GM12878 (cell line): ENCODE measurements around the gene USP25. TPM values are rescaled to one million over a fixed set of nuclear protein-coding genes. Genes with fewer than 3 reads are reported as not detected.

ENCODE experiments used
- ATAC-seq: fragments of 200-7000 bp; cut with Tn5 transposase; 3 replicates; pipeline ENCODE4 v1.9.1; 2020; ENCODE audit warnings: mild to moderate bottlenecking, moderate library complexity
- BruUV-seq: library from RNA; stranded (reverse); fragments of 400-500 nt; replicated peaks from 2 replicates; lab custom pipeline; 2021; lab: Mats Ljungman, UMichigan
- CTCF ChIA-PET: fragments of 300-600 bp; sonication (Branson Sonifier 250); formaldehyde crosslinking; extraction: SDS; loops from one replicate; lab custom pipeline; 2021; ENCODE audit warnings: inconsistent platforms; lab: Yijun Ruan, JAX
- POLR2A ChIA-PET: fragments of 350-600 bp; formaldehyde crosslinking; extraction: SDS; loops from one replicate; lab custom pipeline; 2021; ENCODE audit warnings: inconsistent platforms; lab: Charles Lee
- RAD21 ChIA-PET: fragments of 300-600 bp; sonication (Branson Sonifier 250); formaldehyde crosslinking; loops from one replicate; lab custom pipeline; 2023; ENCODE audit warnings: antibody characterized with exemption; ENCODE audit not compliant: unreplicated experiment; lab: Charles Lee
- SMC1A ChIA-PET: fragments of 300-600 bp; sonication (Branson Sonifier 250); formaldehyde crosslinking; loops from one replicate; lab custom pipeline; 2023; ENCODE audit not compliant: unreplicated experiment, uncharacterized antibody; lab: Charles Lee
- DNase-seq: peaks from one replicate; pipeline ENCODE4 v3.0.0-alpha.2; 2011; ENCODE audit warnings: low read depth, low spot score
- FAIRE-seq: peaks from 3 replicates; lab custom pipeline; 2011; peaks lifted over from hg19 to GRCh38; lab: Jason Lieb, UNC
- H2AFZ ChIP-seq: 2 replicates; pipeline ENCODE4 v1.6.0; 2011; ENCODE audit warnings: low read depth, low read length, control low read depth; ENCODE audit not compliant: control insufficient read depth
- H3K27ac ChIP-seq: 2 replicates; pipeline ENCODE4 v1.5.1; 2011; ENCODE audit warnings: control low read depth; ENCODE audit not compliant: control insufficient read depth, insufficient read depth
- H3K27me3 ChIP-seq, 2 experiments: replicated peaks in 1 of 2; 2 replicates each; pipeline versions ENCODE4 v1.6.0 to v1.6.1; 2011; ENCODE audit warnings: low read length in 1 of 2; ENCODE audit not compliant: control insufficient read depth in 2 of 2, insufficient read depth in 2 of 2
- H3K36me3 ChIP-seq, 2 experiments: 2 replicates each; pipeline ENCODE4 v1.5.1; 2011; ENCODE audit warnings: low read length in 1 of 2; ENCODE audit not compliant: control insufficient read depth in 2 of 2, insufficient read depth in 2 of 2
- H3K4me1 ChIP-seq: 2 replicates; pipeline ENCODE4 v1.6.1; 2011; ENCODE audit warnings: mild to moderate bottlenecking, low read length, moderate library complexity, mixed read lengths; ENCODE audit not compliant: control insufficient read depth, insufficient read depth
- H3K4me2 ChIP-seq: 2 replicates; pipeline ENCODE4 v1.6.0; 2011; ENCODE audit warnings: control low read depth; ENCODE audit not compliant: control insufficient read depth, insufficient read depth
- H3K4me3 ChIP-seq: fragments of 200-600 bp; sonication (generic); 2 replicates; pipeline ENCODE4 v1.5.1; 2016
- H3K79me2 ChIP-seq: 2 replicates; pipeline ENCODE4 v1.6.0; 2011; ENCODE audit warnings: low read length; ENCODE audit not compliant: control insufficient read depth, insufficient read depth
- H3K9ac ChIP-seq: 2 replicates; pipeline ENCODE4 v1.8.0; 2011; ENCODE audit warnings: low read length, control low read depth, mixed read lengths; ENCODE audit not compliant: control insufficient read depth, insufficient read depth
- H3K9me3 ChIP-seq: replicated peaks from 3 replicates; pipeline ENCODE4 v1.5.1; 2011; ENCODE audit warnings: mild to moderate bottlenecking, low read length; ENCODE audit not compliant: control insufficient read depth, insufficient read depth
- H4K20me1 ChIP-seq: 2 replicates; pipeline ENCODE4 v1.6.0; 2011; ENCODE audit not compliant: control insufficient read depth, insufficient read depth
- FOXK2 ChIP-seq: fragments of 450-650 bp; IDR thresholded peaks from 2 replicates; pipeline ENCODE4 v1.6.1; 2017; ENCODE audit warnings: mild to moderate bottlenecking, moderate library complexity
- ZBTB40 ChIP-seq: fragments of 450-650 bp; IDR thresholded peaks from 2 replicates; pipeline ENCODE4 v1.6.1; 2016; ENCODE audit warnings: mild to moderate bottlenecking, moderate library complexity, borderline replicate concordance
- ZNF384 ChIP-seq: IDR thresholded peaks from 2 replicates; pipeline ENCODE4 v1.6.1; 2012; ENCODE audit warnings: low read depth, mild to moderate bottlenecking, low read length, improper control_type of control experiment, borderline replicate concordance
- WGBS: methylation state at CpG from one replicate; pipeline ENCODE4 v1.1.6; 2016; ENCODE audit warnings: low lambda C conversion rate; ENCODE audit not compliant: insufficient replicate concordance, insufficient coverage; ENCODE audit errors: missing lambda C conversion rate; 5-methylcytosine and 5-hydroxymethylcytosine counted together
- in situ Hi-C: fragments of 300-500 bp; cut with MboI; formaldehyde crosslinking; loops from 9 replicates; pipeline ENCODE4 v1.14.3; 2018; ENCODE audit warnings: mixed read lengths
- intact Hi-C: fragments of 100-400 bp; cut with micrococcal nuclease; formaldehyde crosslinking; loops from one replicate; pipeline ENCODE4 v1.14.2; 2022; ENCODE audit not compliant: unreplicated experiment
- polyA plus RNA-seq, 11 experiments: library from polyadenylated mRNA; depleted of rRNA in 4 of 11; unstranded in 6 of 11; stranded (reverse) in 5 of 11; fragments of >200 nt; fragmentation: Nextera tagmentation in 4 of 11; fragmentation: Illumina TruSeq in 1 of 11; extraction: Ambion mirVana in 4 of 11; extraction: Trizol in 1 of 11; gene quantifications; 1 replicate in 1 of 11; 2 replicates in 10 of 11; pipeline versions ENCODE4 v1.2.1 to v1.2.3, GENCODE V29; 2011 to 2016; ENCODE audit warnings: inconsistent platforms in 2 of 11, missing spikeins in 2 of 11, low read depth in 1 of 11
- total RNA-seq, 4 experiments: library from RNA; depleted of rRNA in 3 of 4; stranded (reverse); fragments of >200 nt in 3 of 4; fragmentation: Illumina TruSeq in 1 of 4; extraction: Trizol in 1 of 4; gene quantifications; 2 replicates each; pipeline versions ENCODE4 v1.2.1 to v1.2.3, GENCODE V29; 2013 to 2021

Gene USP25
- total and polyA plus RNA-seq, 10 of the 15 experiments (the other 5 are each of a cell fraction or from before 2014, with no cell fraction given) = 1.5 to 31.3 (median 23.4) TPM

- Histone ChIP-seq H3K36me3 (peaks cover 0 to 2% of the 10 kb centered on the region in 2 experiments; a peak in 2 of 4 replicates), H3K4me1 (no peaks in the 10 kb centered on the region), H4K20me1 (no peaks in the 10 kb centered on the region), H3K9ac (no peak overlapping the region), H2AFZ (no peak overlapping the region), H3K9me3 (no peaks in the 10 kb centered on the region; the same call in 1 of the 3 replicates), H3K27ac (no peak overlapping the region), H3K4me3 (no peak overlapping the region), H3K79me2 (peaks cover 68% of the 10 kb centered on the region), H3K4me2 (no peak overlapping the region), H3K27me3 (no peaks in the 10 kb centered on the region)
- ChIA-PET CTCF (no interaction called here), SMC1A (interaction anchor here (0.7 kb wide), 1 partner anchor 287 kb away, joined by 3 read pairs; no protein-coding TSS in a partner anchor), RAD21 (no interaction called here), POLR2A (no interaction called here)
- ATAC-seq = no peak
- DNase-seq = no peak
- no TSS peak for BruUV-seq
- no peak for FAIRE-seq
- 71% methylated on average over 2 of the region's 3 CpGs for WGBS
- in situ Hi-C loops (loop anchor here (25.0 kb wide), 4 partner anchors 703 to 1872 kb away; partner anchors contain the start of gene BTG3), intact Hi-C loops (no loop called here)
- TF ChIP-seq FOXK2 (no peak), ZNF384 (0 out of 2 replicates have a peak, but pooled peaks have one; percentile 12), ZBTB40 (no peak)
Measured at GRCh38 chr21:15740383-15740782, 10.6 kb downstream of the USP25 start.
